Measurements from ENCODE around the gene ERAP2.

The ERAP2 gene

GRCh38 chr5:96966801-96967200 is 90.5 kb downstream of the ERAP2 start:
- no peak for DNase-seq (ENCODE audit: low spot score)

GRCh38 chr5:96967400-96967799 is 91.1 kb downstream of the ERAP2 start:
- DNase-seq (ENCODE audit: low spot score) = no peak

GRCh38 chr5:96968074-96968473 is 91.8 kb downstream of the ERAP2 start:
- DNase-seq (ENCODE audit: low spot score) = no peak

GRCh38 chr5:96968614-96969013 is 92.3 kb downstream of the ERAP2 start:
- DNase-seq (ENCODE audit: low spot score) = no peak
